HEK293T (cell line): ENCODE data around the gene HDAC11.

ENCODE experiments used
- CTBP1 ChIP-seq: fragments of 450-650 bp; IDR thresholded peaks from 2 replicates; pipeline ENCODE4 v1.6.1; 2016; ENCODE audit warnings: borderline replicate concordance
- ELF4 ChIP-seq: fragments of 450-650 bp; IDR thresholded peaks from 2 replicates; pipeline ENCODE4 v1.6.1; 2017; ENCODE audit warnings: antibody characterized with exemption
- FOXA1 ChIP-seq: fragments of 450-650 bp; IDR thresholded peaks from 2 replicates; pipeline ENCODE4 v1.6.1; 2016; ENCODE audit warnings: mild to moderate bottlenecking
- LEF1 ChIP-seq: fragments of 450-650 bp; IDR thresholded peaks from 2 replicates; pipeline ENCODE4 v1.6.1; 2017; ENCODE audit warnings: mild to moderate bottlenecking, borderline replicate concordance
- PKNOX1 ChIP-seq: fragments of 450-650 bp; IDR thresholded peaks from 2 replicates; pipeline ENCODE4 v1.6.1; 2016
- TARDBP ChIP-seq: fragments of 450-650 bp; IDR thresholded peaks from 2 replicates; pipeline ENCODE4 v1.6.1; 2016
- ZNF384 ChIP-seq: fragments of 450-650 bp; IDR thresholded peaks from 2 replicates; pipeline ENCODE4 v1.6.1; 2016

- TF ChIP-seq ZNF384: no peak
- TF ChIP-seq CTBP1: no peak
- no peak for TF ChIP-seq FOXA1
- no peak for TF ChIP-seq ELF4
- no peak for TF ChIP-seq PKNOX1
- TF ChIP-seq LEF1: no peak
- TF ChIP-seq TARDBP: no peak
These were observed 64.3 kb downstream of the HDAC11 start for GRCh38 chr3:13544293-13544831.
